MM.1S (cell line): Measurements from ENCODE around the gene ADAMTSL2.

Experiments
- DNase-seq: peaks from one replicate; pipeline ENCODE4 v3.0.0-alpha.2; 2015
- H2AFZ ChIP-seq: fragments of 300-600 bp; sonication (generic); 2 replicates; pipeline ENCODE4 v1.6.0; 2016; ENCODE audit warnings: antibody characterized with exemption, low read length
- H3F3A ChIP-seq: fragments of 300-600 bp; sonication (generic); 2 replicates; pipeline ENCODE4 v1.6.1; 2016; ENCODE audit warnings: mild to moderate bottlenecking, antibody characterized with exemption, low read length, moderate library complexity, mixed read lengths; ENCODE audit not compliant: insufficient read depth
- H3K27ac ChIP-seq: fragments of 300-600 bp; sonication (generic); 2 replicates; pipeline ENCODE4 v1.5.1; 2016; ENCODE audit warnings: mild to moderate bottlenecking, low read length
- H3K27me3 ChIP-seq: fragments of 300-600 bp; sonication (generic); replicated peaks from 2 replicates; pipeline ENCODE4 v1.6.0; 2016; ENCODE audit warnings: low read length; ENCODE audit not compliant: insufficient read depth
- H3K36me3 ChIP-seq: fragments of 300-600 bp; sonication (generic); replicated peaks from 2 replicates; pipeline ENCODE4 v1.6.1; 2016; ENCODE audit warnings: mild to moderate bottlenecking, low read length, mixed read lengths; ENCODE audit not compliant: insufficient read depth
- H3K4me1 ChIP-seq: fragments of 300-600 bp; sonication (generic); 2 replicates; pipeline ENCODE4 v1.6.1; 2016; ENCODE audit warnings: low read length, mixed read lengths
- H3K4me2 ChIP-seq: fragments of 300-600 bp; sonication (generic); 2 replicates; pipeline ENCODE4 v1.6.0; 2016; ENCODE audit warnings: low read depth, low read length
- H3K4me3 ChIP-seq: fragments of 300-600 bp; sonication (generic); 2 replicates; pipeline ENCODE4 v1.5.1; 2016; ENCODE audit warnings: low read length, mixed read lengths
- H3K79me2 ChIP-seq: fragments of 300-600 bp; sonication (generic); 2 replicates; pipeline ENCODE4 v1.6.1; 2016; ENCODE audit warnings: mixed run types, low read length, mixed read lengths
- H3K9ac ChIP-seq: fragments of 300-600 bp; sonication (generic); 2 replicates; pipeline ENCODE4 v1.6.1; 2016; ENCODE audit warnings: low read length, mixed read lengths
- H3K9me2 ChIP-seq: fragments of 300-600 bp; sonication (generic); replicated peaks from 2 replicates; pipeline ENCODE4 v1.6.1; 2016; ENCODE audit warnings: mild to moderate bottlenecking, low read length, mixed read lengths; ENCODE audit not compliant: insufficient read depth
- H3K9me3 ChIP-seq: fragments of 300-600 bp; sonication (generic); replicated peaks from 2 replicates; pipeline ENCODE4 v1.6.1; 2016; ENCODE audit warnings: mild to moderate bottlenecking, low read length, mixed read lengths; ENCODE audit not compliant: insufficient read depth
- H4K20me1 ChIP-seq: fragments of 300-600 bp; sonication (generic); 2 replicates; pipeline ENCODE4 v1.6.1; 2016; ENCODE audit warnings: mild to moderate bottlenecking, low read length, moderate library complexity, mixed read lengths; ENCODE audit not compliant: insufficient read depth
- EZH2 ChIP-seq: fragments of 300-600 bp; sonication (generic); optimal IDR thresholded peaks from 2 replicates; pipeline ENCODE3; 2017; ENCODE audit warnings: low read depth, mild to moderate bottlenecking, antibody characterized with exemption, low read length, mixed read lengths
- EZH2phosphoT487 ChIP-seq: fragments of 300-600 bp; sonication (generic); IDR thresholded peaks from 2 replicates; pipeline ENCODE4 v1.6.1; 2018; ENCODE audit warnings: antibody characterized with exemption, low read length
- TF ChIP-seq, protein P1 (sequence below): fragments of 300-600 bp; sonication (generic); IDR thresholded peaks from 2 replicates; pipeline ENCODE4 v1.5.1; 2016; ENCODE audit warnings: antibody characterized with exemption, low read length, mixed read lengths

The ADAMTSL2 gene

DNA sequence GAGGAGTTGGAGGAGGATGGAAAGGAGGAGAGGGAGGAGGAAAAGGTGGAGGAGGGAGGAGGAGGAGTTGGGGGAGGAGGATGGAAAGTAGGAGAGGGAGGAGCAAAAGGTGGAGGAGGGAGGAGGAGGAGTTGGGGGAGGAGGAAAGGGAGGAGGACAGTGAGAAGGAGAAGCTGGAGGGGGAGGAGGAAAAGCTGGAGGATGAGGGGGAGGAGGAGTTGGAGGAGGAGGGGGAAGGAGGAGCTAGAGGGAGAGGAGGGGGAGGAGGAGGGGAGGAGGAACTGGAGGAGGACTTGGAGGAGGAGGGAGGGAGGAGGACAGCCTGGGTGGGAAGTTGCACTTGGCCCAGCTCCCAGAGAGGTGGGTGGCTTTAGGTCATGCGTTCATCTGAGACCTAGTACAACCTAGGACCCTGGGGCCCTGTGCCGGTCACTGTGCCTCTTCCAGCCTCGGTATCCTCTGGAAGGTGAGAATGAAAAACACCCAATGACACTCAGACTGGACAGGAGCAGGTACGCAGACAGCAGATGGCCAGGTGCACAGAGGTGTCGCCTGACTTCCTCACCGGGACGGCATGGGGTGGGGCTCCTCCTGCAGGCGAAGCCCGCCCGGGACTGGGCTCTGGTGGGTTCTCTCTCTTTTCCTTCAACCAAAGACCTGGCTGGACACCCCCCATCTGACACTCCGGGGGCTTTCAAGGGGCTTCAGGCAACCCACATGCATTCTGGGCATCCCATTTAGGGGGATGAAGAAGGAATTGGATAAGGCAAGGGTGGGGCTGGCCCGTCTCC, 43.4 kb upstream of the ADAMTSL2 start:
- Histone ChIP-seq H3K79me2 (no peaks in the 10 kb centered on the region), H3K4me1 (no peaks in the 10 kb centered on the region), H3F3A (no peaks in the 10 kb centered on the region), H3K27ac (no peak overlapping the region), H3K9me2 (no peaks in the 10 kb centered on the region), H3K36me3 (no peaks in the 10 kb centered on the region), H4K20me1 (no peaks in the 10 kb centered on the region), H2AFZ (no peak overlapping the region), H3K4me3 (no peak overlapping the region), H3K9ac (no peak overlapping the region), H3K4me2 (no peak overlapping the region), H3K27me3 (peaks cover 96% of the 10 kb centered on the region), H3K9me3 (no peaks in the 10 kb centered on the region)
- TF ChIP-seq, protein P1, sequence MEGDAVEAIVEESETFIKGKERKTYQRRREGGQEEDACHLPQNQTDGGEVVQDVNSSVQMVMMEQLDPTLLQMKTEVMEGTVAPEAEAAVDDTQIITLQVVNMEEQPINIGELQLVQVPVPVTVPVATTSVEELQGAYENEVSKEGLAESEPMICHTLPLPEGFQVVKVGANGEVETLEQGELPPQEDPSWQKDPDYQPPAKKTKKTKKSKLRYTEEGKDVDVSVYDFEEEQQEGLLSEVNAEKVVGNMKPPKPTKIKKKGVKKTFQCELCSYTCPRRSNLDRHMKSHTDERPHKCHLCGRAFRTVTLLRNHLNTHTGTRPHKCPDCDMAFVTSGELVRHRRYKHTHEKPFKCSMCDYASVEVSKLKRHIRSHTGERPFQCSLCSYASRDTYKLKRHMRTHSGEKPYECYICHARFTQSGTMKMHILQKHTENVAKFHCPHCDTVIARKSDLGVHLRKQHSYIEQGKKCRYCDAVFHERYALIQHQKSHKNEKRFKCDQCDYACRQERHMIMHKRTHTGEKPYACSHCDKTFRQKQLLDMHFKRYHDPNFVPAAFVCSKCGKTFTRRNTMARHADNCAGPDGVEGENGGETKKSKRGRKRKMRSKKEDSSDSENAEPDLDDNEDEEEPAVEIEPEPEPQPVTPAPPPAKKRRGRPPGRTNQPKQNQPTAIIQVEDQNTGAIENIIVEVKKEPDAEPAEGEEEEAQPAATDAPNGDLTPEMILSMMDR, result no peak
- TF ChIP-seq EZH2phosphoT487, result no peak
- no peak for TF ChIP-seq EZH2
- DNase-seq, result no peak

DNA sequence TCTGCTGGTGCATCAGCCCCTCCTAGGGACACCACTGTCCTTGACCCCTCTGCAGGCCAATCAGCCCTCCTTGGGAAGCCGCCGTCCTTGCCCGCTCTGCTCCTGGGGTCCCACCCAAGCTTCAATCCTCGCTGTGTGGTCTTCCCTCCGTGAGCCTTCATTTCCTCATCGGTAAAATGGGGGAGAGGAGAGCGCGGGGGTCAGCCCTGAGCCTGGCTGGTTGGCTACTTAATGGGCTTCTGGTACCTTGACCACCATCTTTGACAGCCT, 42.9 kb upstream of the ADAMTSL2 start:
- H3K36me3 ChIP-seq, result no peaks in the 10 kb centered on the region
- DNase-seq, result no peak
- H3F3A ChIP-seq, result no peaks in the 10 kb centered on the region
- no peak overlapping the region for H3K4me2 ChIP-seq
- H3K4me1 ChIP-seq, result no peaks in the 10 kb centered on the region
- H3K27ac ChIP-seq, result no peak overlapping the region
- no peaks in the 10 kb centered on the region for H4K20me1 ChIP-seq
- H3K9ac ChIP-seq, result no peak overlapping the region
- TF ChIP-seq EZH2 (no peak), EZH2phosphoT487 (no peak)
- TF ChIP-seq, protein P1, result no peak
- no peak overlapping the region for H3K4me3 ChIP-seq
- H3K79me2 ChIP-seq, result no peaks in the 10 kb centered on the region
- peaks cover 99% of the 10 kb centered on the region for H3K27me3 ChIP-seq
- no peaks in the 10 kb centered on the region for H3K9me2 ChIP-seq
- no peaks in the 10 kb centered on the region for H3K9me3 ChIP-seq
- H2AFZ ChIP-seq, result no peak overlapping the region

DNA sequence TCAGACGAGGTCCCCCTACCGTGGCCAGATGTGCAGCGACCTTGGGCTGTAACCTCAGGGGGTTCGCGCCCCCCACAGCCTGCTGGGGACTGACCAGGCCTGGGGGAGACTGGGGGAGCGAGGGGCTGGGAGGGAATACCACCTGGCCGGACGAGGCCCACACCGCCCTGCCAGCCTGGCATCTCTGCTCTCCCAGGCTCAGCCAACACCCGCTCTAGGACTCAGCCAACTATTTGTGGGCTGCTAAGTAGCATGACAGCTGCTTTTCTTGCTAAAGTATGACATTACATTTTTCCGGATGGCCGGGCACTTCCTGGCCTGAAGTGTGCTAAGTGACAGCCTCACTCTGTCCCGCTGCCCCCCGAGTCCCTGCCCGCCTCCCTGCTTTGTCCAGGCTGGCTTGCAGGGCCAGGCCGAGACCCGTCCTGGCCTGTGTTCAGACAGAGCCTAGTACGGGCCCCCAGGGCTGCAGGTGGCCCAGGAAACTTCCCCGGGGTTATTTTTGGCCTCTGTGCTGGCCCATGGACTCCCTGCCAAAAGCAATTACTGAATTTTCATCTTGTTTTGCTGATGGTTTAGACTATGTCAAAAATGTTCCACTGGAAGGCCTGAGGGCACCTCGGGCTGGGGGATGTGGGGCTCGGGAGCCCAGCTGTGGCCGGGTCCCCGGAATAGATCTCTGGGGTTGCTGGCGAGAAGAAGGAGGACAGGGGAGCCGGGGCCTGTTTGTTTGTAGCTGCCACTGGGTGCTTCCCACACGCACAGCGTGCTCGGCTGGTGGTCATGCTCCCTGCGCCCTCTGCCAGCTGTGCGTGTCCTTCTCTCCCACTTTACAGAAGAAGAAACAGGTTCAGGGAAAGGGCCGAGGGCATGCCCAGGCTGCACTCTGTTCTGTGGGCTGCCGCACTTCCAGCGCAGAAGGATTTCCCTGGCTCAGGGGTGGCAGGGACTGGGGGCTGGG, 42.2 kb upstream of the ADAMTSL2 start:
- H3K9me2 ChIP-seq, result no peaks in the 10 kb centered on the region
- H3K4me1 ChIP-seq, result no peaks in the 10 kb centered on the region
- no peaks in the 10 kb centered on the region for H3F3A ChIP-seq
- H3K9me3 ChIP-seq, result no peaks in the 10 kb centered on the region
- no peak overlapping the region for H3K27ac ChIP-seq
- no peak overlapping the region for H3K4me2 ChIP-seq
- H3K4me3 ChIP-seq, result no peak overlapping the region
- no peaks in the 10 kb centered on the region for H3K36me3 ChIP-seq
- TF ChIP-seq, protein P1, result no peak
- TF ChIP-seq EZH2phosphoT487 (no peak), EZH2 (no peak)
- peaks cover 100% of the 10 kb centered on the region for H3K27me3 ChIP-seq
- no peaks in the 10 kb centered on the region for H4K20me1 ChIP-seq
- H3K9ac ChIP-seq, result no peak overlapping the region
- H3K79me2 ChIP-seq, result no peaks in the 10 kb centered on the region
- no peak for DNase-seq
- H2AFZ ChIP-seq, result no peak overlapping the region
